B cell (primary cell): Measurements from ENCODE around the gene CSMD2.

Experiments
- EZH2 ChIP-seq: IDR thresholded peaks from 2 replicates; pipeline ENCODE4 v1.6.1; 2012; ENCODE audit warnings: borderline replicate concordance, low read depth, mild to moderate bottlenecking, moderate library complexity, low read length; ENCODE audit not compliant: insufficient read depth, poor library complexity, severe bottlenecking
- TF ChIP-seq, protein P1 (sequence below): fragments of 200-600 bp; IDR thresholded peaks from one replicate; pipeline ENCODE4 v1.8.0; 2022; ENCODE audit warnings: antibody characterized with exemption, mild to moderate bottlenecking

DNA sequence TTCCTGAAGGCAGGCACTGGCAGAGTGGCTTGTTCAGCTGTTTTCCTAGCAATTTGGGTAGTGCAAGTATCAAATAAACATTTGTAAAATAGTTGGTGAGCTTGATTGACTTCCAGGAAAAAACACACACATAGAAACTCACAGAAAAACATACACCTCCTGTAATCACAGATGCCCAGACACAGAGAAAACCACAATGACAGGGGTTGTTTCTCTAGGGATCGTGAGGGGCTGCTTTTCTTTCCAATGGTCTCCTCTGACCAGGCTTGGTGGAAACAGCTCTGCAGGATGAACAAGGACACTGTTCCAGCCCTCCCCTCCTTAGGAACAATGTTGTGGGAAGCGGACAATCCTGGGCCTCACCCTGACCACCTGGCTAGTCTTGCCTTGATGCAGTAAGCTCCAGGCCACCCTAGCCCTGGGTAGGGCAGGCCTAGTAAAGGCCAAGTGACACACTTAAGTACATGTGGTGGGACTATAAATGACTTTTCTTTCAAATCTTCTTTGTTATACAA is 443.7 kb downstream of the CSMD2 start:
- TF ChIP-seq, protein P1, sequence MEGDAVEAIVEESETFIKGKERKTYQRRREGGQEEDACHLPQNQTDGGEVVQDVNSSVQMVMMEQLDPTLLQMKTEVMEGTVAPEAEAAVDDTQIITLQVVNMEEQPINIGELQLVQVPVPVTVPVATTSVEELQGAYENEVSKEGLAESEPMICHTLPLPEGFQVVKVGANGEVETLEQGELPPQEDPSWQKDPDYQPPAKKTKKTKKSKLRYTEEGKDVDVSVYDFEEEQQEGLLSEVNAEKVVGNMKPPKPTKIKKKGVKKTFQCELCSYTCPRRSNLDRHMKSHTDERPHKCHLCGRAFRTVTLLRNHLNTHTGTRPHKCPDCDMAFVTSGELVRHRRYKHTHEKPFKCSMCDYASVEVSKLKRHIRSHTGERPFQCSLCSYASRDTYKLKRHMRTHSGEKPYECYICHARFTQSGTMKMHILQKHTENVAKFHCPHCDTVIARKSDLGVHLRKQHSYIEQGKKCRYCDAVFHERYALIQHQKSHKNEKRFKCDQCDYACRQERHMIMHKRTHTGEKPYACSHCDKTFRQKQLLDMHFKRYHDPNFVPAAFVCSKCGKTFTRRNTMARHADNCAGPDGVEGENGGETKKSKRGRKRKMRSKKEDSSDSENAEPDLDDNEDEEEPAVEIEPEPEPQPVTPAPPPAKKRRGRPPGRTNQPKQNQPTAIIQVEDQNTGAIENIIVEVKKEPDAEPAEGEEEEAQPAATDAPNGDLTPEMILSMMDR, result no peak
- no peak for TF ChIP-seq EZH2
